ENCODE measurements around the gene PEX19. TPM values are rescaled to one million over a fixed set of nuclear protein-coding genes. Genes with fewer than 3 reads are reported as not detected.
"Not testable (repeated sequence)": the region's sequence is repeated elsewhere in the genome, so short reads cannot be mapped to it uniquely, and the experiment has no call there.

The PEX19 gene
- total RNA-seq, 2 experiments from 2014 or later: 48.8 to 49.8 TPM

DNA sequence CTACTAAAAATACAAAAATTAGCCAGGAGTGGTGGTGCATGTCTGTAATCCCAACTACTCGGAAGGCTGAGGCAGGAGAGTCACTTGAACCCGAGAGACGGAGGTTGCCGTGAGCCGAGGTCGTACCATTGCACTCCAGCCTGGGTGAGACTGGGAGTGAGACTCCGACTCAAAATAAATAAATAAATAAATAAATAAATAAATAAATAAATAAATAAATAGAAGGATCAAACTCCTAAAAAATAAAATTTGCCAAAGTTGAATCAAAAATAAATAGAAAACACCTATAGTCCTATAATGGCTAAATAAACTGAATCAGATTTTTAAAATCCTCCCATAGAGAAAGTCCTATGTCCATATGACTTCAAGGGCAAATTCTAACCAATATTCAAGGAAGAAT lies 15.2 kb upstream of the PEX19 start:
- H3K36me3 Mint-ChIP-seq (ENCODE audit: low read depth): peaks cover 58% of the 10 kb centered on the region

DNA sequence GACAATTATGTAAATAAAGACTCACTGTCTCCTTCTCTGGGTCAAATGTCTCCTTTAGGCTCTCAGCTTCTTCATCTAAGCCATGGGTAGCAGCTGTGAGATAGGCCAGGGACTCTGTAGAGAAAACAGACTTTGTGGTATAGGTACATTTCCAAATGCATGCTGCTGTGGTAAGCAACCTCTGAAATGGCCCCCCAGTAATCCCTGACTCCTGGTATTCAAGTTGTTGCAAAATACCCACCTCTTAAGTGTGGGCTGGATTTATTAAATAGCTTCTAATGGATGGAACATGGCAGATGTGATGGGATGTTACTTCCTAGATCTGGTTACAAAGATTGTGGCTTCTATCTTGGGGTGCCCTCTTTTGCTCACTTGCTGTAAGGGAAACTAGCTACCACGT lies 11.1 kb upstream of the PEX19 start:
- ChIA-PET CTCF (interaction anchor here (0.8 to 1.2 kb wide), 3 partner anchors 42 to 248 kb away, joined by 3 read pairs; no protein-coding TSS in a partner anchor), POLR2A (no interaction called here)
- H3K27me3 Mint-ChIP-seq: no peaks in the 10 kb centered on the region
- H3K4me1 Mint-ChIP-seq: no peaks in the 10 kb centered on the region
- H3K4me3 Mint-ChIP-seq: no peak overlapping the region
- DNase-seq: no peak
- peaks cover 78% of the 10 kb centered on the region for H3K36me3 Mint-ChIP-seq (ENCODE audit: low read depth)
- H3K27ac Mint-ChIP-seq: no peak overlapping the region
- no peaks in the 10 kb centered on the region for H3K9me3 Mint-ChIP-seq

More for the DNA sequence above, 15.2 kb upstream of the PEX19 start:
- Mint-ChIP-seq H3K27me3 (no peaks in the 10 kb centered on the region), H3K4me3 (no peak overlapping the region), H3K9me3 (no peaks in the 10 kb centered on the region), H3K4me1 (no peaks in the 10 kb centered on the region), H3K27ac (no peak overlapping the region)
- POLR2A ChIA-PET: no interaction called here
- CTCF ChIA-PET: interaction anchor here (2.3 kb wide), 1 partner anchor 8 kb away, joined by 7 read pairs; no protein-coding TSS in a partner anchor
- DNase-seq: no peak

DNA sequence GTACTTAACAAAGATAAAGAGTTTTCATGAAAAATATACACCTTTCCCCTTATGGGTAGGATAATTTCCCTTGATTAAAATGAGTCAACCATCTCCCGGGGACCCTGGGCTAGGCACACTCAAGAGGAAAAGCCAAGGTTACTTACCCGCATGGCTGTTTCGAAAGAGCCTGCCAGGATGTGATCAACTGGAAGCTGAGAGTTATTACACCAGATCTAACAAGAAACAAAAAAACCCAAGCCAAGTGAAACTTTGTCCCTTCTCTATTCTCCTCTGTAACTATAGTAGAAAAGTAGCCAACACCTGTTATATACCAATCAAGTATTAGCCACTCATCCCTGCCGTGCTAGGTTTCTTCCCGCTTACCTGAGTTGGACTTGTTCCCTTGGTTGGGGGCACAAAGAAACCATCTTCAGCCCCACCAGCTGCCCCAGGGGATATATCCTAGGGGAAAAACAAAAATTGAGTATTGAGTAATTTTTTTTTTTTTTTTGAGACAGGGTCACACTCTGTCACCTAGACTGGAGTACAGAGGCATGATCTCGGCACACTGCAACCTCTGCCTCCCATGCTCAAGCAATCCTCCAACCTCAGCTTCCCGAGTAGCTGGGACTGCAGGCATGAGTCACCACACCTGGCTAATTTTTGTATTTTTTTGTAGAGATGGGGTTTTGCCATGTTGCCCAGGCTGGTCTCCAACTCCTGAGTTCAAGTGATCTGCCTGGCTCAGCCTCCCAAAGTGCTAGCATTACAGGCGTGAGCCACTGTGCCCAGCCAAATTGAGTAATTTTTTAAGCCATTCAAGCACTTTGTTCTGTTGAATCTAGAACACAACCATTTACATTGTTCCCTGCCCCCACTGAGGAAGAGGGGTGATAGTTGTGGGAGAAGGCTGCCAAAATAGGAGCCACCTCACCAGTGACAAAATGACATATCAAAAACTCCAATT lies 8.4 kb upstream of the PEX19 start:
- H3K27me3 Mint-ChIP-seq: no peaks in the 10 kb centered on the region
- no peak overlapping the region for H3K27ac Mint-ChIP-seq
- H3K36me3 Mint-ChIP-seq (ENCODE audit: low read depth): peaks cover 81% of the 10 kb centered on the region
- CTCF ChIA-PET: interaction anchor here (1.2 to 3.0 kb wide), 7 partner anchors 8 to 191 kb away, joined by 4 to 21 read pairs (median 7); no protein-coding TSS in a partner anchor
- no peaks in the 10 kb centered on the region for H3K4me1 Mint-ChIP-seq
- H3K4me3 Mint-ChIP-seq: no peak overlapping the region
- POLR2A ChIA-PET: no interaction called here
- no peak for DNase-seq
- no peaks in the 10 kb centered on the region for H3K9me3 Mint-ChIP-seq

DNA sequence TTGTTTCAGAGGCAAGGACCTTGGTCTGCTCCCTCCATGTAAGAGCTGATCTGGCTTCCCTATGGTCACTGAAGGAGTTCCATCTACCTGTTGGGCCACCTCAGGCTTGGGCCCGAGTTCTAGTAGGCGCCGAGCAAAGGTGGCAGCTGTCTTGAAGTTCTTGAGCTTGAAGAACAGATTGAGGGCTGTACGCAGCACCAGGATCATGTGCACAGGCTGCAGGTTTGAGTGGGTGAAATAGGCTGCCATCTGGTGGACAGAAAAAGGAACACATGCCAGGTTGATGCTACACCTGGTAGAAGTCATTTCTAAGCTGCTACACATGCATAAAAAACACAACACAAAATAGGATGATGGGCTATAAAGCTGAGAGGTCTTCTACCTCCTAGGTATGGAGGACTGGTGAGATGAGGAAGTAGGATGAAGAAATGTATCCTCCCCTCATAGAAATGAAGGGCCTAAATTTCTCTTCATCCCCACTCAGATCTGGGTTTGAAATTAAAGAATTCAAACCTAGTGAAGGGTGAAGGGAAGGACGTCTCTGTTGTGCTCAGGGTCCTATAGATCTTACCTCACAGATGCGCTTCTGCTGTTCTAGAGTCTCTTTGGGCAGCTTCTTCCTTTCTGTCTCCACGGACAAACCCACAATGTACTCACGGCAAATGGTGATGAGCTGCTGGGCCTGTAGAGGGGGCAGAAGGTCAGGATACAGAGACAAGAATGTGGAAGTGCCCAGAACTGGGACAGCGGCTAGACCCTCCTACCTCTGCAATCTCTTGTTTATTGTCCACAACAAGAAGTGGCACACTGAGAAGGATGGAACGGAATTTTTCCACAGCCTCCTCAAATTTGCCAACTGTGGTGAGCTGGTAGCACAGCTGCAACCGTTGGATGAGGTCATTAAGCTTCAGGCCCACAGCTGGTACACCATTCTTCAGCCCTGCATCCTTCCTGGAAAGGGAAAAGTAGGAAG lies 6.6 kb upstream of the PEX19 start:
- Mint-ChIP-seq H3K9me3 (no peaks in the 10 kb centered on the region), H3K27ac (no peak overlapping the region), H3K4me3 (no peak overlapping the region), H3K36me3 (ENCODE audit: low read depth) (peaks cover 65% of the 10 kb centered on the region), H3K27me3 (no peaks in the 10 kb centered on the region), H3K4me1 (no peaks in the 10 kb centered on the region)
- DNase-seq: peak; percentile 80
- ChIA-PET POLR2A (no interaction called here), CTCF (interaction anchor here (0.5 to 3.0 kb wide), 46 partner anchors 10 to 698 kb away, joined by 3 to 21 read pairs (median 4); partner anchors contain the start of genes CASQ1, DCAF8 and PEA15)

- Mint-ChIP-seq H3K36me3 (ENCODE audit: low read depth) (peaks cover 36% of the 10 kb centered on the region), H3K4me1 (peaks cover 18% of the 10 kb centered on the region)
- H3K27ac Mint-ChIP-seq, DNase-seq, POLR2A ChIA-PET, H3K9me3 Mint-ChIP-seq, H3K27me3 Mint-ChIP-seq, H3K4me3 Mint-ChIP-seq: not testable (repeated sequence)
- CTCF ChIA-PET: interaction anchor here (0.6 to 1.4 kb wide), 3 partner anchors 65 to 183 kb away, joined by 3 to 4 read pairs (median 3); no protein-coding TSS in a partner anchor
These were observed 2.8 kb upstream of the PEX19 start for GRCh38 chr1:160287769-160288168.

- ChIA-PET CTCF (interaction anchor here (0.6 to 1.1 kb wide), 5 partner anchors 23 to 805 kb away, joined by 3 to 4 read pairs (median 3); no protein-coding TSS in a partner anchor), POLR2A (no interaction called here)
- DNase-seq: no peak
- H3K27me3 Mint-ChIP-seq: no peaks in the 10 kb centered on the region
- H3K4me3 Mint-ChIP-seq: peak overlapping the region; percentile 91
- H3K9me3 Mint-ChIP-seq: no peaks in the 10 kb centered on the region
- peaks cover 18% of the 10 kb centered on the region for H3K4me1 Mint-ChIP-seq
- no peak overlapping the region for H3K27ac Mint-ChIP-seq
- peaks cover 35% of the 10 kb centered on the region for H3K36me3 Mint-ChIP-seq (ENCODE audit: low read depth)
These were observed 573 bp upstream of the PEX19 start for GRCh38 chr1:160285506-160285905.

DNA sequence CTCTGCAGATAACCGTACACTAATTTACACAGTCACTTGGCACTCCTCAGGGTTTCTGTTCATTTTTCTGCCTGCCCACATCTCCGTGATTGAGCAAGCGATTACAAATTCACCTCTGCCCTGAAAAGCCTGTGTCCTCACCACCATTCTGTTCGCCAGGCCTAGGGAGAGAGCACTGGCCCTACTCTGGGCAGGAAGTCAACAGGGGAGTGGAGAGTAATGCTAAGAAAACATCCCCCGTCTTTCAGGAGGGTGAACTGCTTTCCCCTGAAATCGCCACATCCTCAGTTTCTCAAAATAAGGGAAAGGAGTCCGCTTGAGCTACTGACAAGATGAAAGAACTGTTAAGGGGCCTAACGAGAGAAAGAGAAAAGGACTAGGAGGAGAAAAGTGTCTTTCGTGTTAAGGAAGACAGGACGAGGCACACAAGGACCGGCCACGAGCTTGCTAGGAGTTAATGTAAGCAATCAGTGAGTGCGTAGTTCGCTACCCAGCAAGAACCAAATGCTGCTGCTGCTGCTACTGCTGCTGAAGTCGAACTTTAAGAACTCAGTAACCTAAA lies 632 bp downstream of the PEX19 start:
- no peaks in the 10 kb centered on the region for H3K9me3 Mint-ChIP-seq
- H3K4me1 Mint-ChIP-seq: peaks cover 18% of the 10 kb centered on the region
- no peaks in the 10 kb centered on the region for H3K27me3 Mint-ChIP-seq
- peak; percentile 33 for DNase-seq
- CTCF ChIA-PET: interaction anchor here (0.6 to 1.3 kb wide), 8 partner anchors 52 to 297 kb away, joined by 3 to 5 read pairs (median 3); no protein-coding TSS in a partner anchor
- peaks cover 30% of the 10 kb centered on the region for H3K36me3 Mint-ChIP-seq (ENCODE audit: low read depth)
- peak overlapping the region; percentile 91 for H3K4me3 Mint-ChIP-seq
- POLR2A ChIA-PET: interaction anchor here (0.9 kb wide), 1 partner anchor 22 kb away, joined by 3 read pairs; the partner anchor contains the start of gene DCAF8
- peak overlapping the region; percentile 90 for H3K27ac Mint-ChIP-seq

- peaks cover 35% of the 10 kb centered on the region for H3K36me3 Mint-ChIP-seq (ENCODE audit: low read depth)
- no peak for DNase-seq
- no peaks in the 10 kb centered on the region for H3K9me3 Mint-ChIP-seq
- no peak overlapping the region for H3K27ac Mint-ChIP-seq
- ChIA-PET POLR2A (no interaction called here), CTCF (interaction anchor here (0.6 kb wide), 1 partner anchor 209 kb away, joined by 3 read pairs; no protein-coding TSS in a partner anchor)
- no peak overlapping the region for H3K4me3 Mint-ChIP-seq
- no peaks in the 10 kb centered on the region for H3K27me3 Mint-ChIP-seq
- H3K4me1 Mint-ChIP-seq: peaks cover 18% of the 10 kb centered on the region
These were observed 2.1 kb downstream of the PEX19 start for GRCh38 chr1:160282807-160283206.

DNA sequence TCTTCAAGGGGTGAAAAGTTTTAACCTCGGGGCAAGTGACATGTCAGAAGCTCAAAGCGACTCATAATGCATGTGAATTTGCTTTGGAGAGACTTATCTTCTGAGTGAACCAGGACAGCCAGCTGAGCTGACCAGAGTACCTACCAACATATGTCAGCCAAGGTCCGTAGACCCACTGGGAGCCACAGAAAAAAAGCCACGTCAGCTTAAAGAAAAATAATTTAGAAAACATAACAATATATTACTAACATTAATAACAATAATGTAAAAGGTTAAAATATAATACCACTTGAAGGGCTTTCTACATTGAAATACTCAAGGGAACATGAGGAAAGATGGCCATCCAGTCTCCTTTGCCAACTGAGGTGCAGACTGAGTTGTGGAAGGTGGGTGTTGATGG lies 6.9 kb downstream of the PEX19 start:
- no peak for DNase-seq
- no peak overlapping the region for H3K4me3 Mint-ChIP-seq
- H3K27ac Mint-ChIP-seq: no peak overlapping the region
- H3K36me3 Mint-ChIP-seq (ENCODE audit: low read depth): peaks cover 37% of the 10 kb centered on the region
- no peaks in the 10 kb centered on the region for H3K4me1 Mint-ChIP-seq
- POLR2A ChIA-PET: no interaction called here
- no peaks in the 10 kb centered on the region for H3K27me3 Mint-ChIP-seq
- CTCF ChIA-PET: interaction anchor here (1.3 kb wide), 1 partner anchor 14 kb away, joined by 4 read pairs; no protein-coding TSS in a partner anchor
- no peaks in the 10 kb centered on the region for H3K9me3 Mint-ChIP-seq

GRCh38 chr1:160277330-160277729 lies 7.6 kb downstream of the PEX19 start:
- Mint-ChIP-seq H3K27me3 (no peaks in the 10 kb centered on the region), H3K36me3 (ENCODE audit: low read depth) (peaks cover 34% of the 10 kb centered on the region), H3K4me1 (no peaks in the 10 kb centered on the region), H3K27ac (no peak overlapping the region), H3K9me3 (no peaks in the 10 kb centered on the region), H3K4me3 (no peak overlapping the region)
- POLR2A ChIA-PET: no interaction called here
- DNase-seq: no peak
- CTCF ChIA-PET: interaction anchor here (1.3 kb wide), 1 partner anchor 15 kb away, joined by 4 read pairs; no protein-coding TSS in a partner anchor

- CTCF ChIA-PET: interaction anchor here (0.6 kb wide), 1 partner anchor 53 kb away, joined by 4 read pairs; no protein-coding TSS in a partner anchor
- no peak overlapping the region for H3K27ac Mint-ChIP-seq
- no peak for DNase-seq
- no peaks in the 10 kb centered on the region for H3K9me3 Mint-ChIP-seq
- H3K4me1 Mint-ChIP-seq: no peaks in the 10 kb centered on the region
- no peak overlapping the region for H3K4me3 Mint-ChIP-seq
- POLR2A ChIA-PET: no interaction called here
- H3K36me3 Mint-ChIP-seq (ENCODE audit: low read depth): no peaks in the 10 kb centered on the region
- H3K27me3 Mint-ChIP-seq: no peaks in the 10 kb centered on the region
These were observed 13.9 kb downstream of the PEX19 start for GRCh38 chr1:160271025-160271424.

Measured in activated CD4-positive, alpha-beta T cell treated with anti-CD3 and anti-CD28 coated beads, Interleukin-2, amount 10 ng/mL, durations not matched to agents 7 days and 5 days (primary cell).